GM21390 (cell line): ENCODE results near the gene MRPL52.
"Not testable (repeated sequence)": the region's sequence is repeated elsewhere in the genome, so short reads cannot be mapped to it uniquely, and the experiment has no call there.

ENCODE experiments used
- ATAC-seq: cut with Tn5 transposase; IDR thresholded peaks from one replicate; pipeline ENCODE4 v1.9.1; 2021; ENCODE audit not compliant: unreplicated experiment

The MRPL52 gene

DNA sequence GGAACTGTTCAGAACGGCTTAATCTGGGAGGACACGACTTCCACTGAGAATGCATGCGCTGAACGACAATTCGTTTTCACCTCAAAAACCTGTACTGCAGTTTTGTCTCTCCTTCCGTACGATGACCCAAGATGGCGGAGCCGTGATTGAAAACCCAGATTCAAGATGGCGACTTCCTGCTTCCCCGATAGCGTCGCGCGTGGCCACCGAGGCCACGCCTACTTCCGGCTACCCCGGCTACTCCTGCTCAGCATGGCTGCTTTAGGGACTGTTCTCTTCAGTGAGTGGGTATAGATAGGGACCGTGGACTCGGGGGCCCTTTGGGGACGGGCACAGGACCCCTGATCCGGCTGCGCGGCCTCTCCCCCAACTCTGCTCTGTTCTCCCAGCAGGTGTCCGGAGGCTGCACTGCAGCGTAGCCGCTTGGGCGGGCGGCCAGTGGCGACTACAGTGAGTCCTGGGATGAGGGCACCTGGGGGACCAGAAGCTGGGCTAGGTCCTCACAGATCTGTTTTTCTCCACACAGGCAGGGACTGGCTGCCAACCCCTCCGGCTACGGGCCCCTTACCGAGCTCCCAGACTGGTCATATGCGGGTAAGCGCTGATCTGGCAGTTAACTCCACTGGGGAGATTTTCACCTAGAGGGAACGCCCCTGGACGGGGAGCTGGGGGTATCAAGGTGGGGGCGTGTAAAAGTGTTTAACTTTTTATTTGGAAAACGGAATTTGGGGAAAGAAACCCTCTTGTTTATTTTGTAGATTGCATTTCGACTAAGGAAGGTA, at the start of gene MRPL52:
Gene MRPL52 (plus strand): TSS at position 227 of the 782 bp plus-strand sequence. CDS start 26 bp downstream, at position 253.
- ATAC-seq, result peak; percentile 83

GRCh38 chr14:22780105-22780679, 49.5 kb upstream of the MRPL52 start:
- ATAC-seq, result no peak

DNA sequence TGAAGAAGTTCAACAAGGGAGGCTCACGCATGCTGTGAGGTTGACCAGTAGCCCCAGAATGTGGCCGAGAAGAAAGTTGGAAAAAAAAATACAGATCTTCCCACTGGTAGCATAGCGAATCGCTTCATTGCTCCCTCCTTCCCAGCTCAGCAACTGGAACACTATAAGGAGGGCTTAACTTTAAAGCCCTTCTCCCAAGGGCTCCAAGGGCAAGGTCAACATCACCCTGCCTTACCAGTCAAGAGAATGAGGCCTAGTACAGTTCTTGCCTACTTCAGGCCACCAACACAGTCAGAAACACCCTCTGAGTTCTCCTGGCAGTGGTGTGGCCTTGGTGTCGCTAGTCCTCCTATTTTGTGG, 48.8 kb upstream of the MRPL52 start:
- no peak for ATAC-seq

DNA sequence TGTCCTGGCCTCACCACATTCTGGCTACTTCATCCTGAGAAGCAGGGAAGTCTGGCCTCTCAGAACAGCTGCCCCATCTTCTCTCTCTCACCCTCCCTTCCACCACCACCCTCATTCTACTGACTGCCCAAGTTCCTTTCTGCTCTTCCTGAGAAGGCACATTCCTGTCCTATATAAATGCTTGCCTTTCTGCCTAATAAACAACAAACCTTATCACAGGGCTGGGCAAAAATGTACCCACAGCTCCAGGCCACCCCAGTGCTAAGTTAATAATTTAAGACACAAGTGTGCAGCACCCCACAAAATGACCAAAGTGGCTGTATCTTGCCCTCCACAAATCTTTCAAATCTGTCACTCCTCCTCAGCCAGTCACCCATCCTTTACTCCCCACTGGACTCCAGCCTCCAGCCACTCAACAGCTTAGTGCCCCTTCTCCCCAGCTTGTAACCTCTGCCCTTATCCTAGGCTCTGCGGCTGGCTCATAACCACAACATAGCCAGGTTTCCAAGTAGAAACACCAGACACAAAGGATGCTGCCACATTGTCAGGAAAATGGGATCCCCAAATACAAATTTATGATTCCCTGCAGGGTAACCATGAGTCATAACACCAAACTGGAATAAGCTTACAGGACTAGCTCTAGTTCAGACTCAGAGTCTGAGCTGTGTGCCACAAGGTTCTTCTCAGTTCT, 48.2 kb upstream of the MRPL52 start:
- ATAC-seq, result no peak

- ATAC-seq, result no peak
These were observed 43.0 kb upstream of the MRPL52 start for GRCh38 chr14:22786685-22787084.

GRCh38 chr14:22791301-22791700, 38.4 kb upstream of the MRPL52 start:
- no peak for ATAC-seq

DNA sequence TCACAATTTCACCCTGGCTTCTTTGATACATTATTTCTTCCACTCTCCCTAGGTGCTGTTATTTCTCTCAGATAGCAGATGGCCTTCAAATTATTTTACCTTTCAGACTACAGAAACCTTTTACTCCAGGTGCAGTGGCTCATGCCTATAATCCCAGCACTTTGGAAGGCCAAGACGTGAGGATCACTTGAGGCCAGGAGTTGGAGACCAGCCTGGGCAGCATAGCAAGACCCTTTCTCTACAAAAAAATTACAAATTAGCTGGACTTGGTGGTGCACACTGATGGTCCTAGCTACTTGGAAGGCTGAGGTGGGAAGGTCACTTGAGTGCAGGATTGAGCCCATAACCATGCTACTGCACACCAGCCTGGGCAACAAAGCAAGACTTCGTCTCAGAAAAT, 37.5 kb upstream of the MRPL52 start:
- ATAC-seq, result no peak

DNA sequence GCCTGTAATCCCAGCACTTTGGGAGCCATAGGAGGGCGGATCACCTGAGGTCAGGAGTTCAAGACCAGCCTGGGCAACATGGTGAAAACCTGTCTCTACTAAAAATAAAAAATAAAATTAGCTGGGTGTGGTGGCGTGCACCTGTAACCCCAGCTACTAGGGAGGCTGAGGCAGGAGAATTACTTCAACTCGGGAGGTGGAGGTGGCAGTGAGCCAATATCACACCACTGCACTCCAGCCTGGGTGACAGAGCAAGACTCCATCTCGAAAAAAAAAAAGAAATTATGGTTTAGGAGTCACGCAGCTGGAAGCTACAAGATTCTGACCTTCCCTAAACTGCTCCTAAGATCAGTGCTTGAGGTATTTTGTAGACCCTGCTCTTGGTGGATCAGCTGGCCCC, 36.1 kb upstream of the MRPL52 start:
- not testable (repeated sequence) for ATAC-seq

DNA sequence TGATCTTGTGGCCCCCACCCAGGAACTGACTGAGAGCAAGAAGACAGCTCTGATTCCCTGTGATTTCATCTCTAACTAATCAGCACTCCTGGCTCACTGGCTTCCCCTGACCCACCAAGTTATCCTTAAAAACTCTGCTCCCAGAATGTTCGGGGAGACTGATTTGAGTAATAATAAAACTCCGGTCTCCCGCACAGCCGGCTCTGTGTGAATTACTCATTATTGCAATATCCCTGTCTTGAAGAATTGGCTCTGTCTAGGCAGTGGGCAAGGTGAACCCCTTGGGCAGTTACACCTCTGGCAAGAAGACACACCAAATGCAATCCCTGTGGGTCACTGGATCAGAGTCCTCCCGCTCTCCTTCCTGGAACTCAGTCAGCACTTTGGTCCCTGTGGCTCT, 35.7 kb upstream of the MRPL52 start:
- ATAC-seq, result no peak

DNA sequence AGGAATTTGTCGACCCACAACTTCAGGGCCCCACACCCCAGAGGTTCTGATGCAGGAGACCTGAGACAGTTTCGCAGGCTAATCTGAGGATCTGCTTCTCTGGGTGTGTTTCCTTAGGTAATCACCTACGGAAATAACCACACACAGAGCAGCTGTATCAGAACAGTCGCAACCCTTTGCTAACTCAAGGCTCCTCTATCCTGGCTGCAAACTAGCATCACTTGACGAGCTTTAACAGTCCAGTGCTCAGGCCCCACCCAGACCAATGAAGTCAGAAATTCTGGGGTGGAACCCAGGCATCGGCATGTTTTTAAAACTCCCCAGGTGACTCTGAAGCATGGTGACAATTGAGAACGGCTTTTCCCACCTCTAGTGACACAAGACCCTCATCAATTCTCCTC, 35.1 kb upstream of the MRPL52 start:
- ATAC-seq, result peak; percentile 45

DNA sequence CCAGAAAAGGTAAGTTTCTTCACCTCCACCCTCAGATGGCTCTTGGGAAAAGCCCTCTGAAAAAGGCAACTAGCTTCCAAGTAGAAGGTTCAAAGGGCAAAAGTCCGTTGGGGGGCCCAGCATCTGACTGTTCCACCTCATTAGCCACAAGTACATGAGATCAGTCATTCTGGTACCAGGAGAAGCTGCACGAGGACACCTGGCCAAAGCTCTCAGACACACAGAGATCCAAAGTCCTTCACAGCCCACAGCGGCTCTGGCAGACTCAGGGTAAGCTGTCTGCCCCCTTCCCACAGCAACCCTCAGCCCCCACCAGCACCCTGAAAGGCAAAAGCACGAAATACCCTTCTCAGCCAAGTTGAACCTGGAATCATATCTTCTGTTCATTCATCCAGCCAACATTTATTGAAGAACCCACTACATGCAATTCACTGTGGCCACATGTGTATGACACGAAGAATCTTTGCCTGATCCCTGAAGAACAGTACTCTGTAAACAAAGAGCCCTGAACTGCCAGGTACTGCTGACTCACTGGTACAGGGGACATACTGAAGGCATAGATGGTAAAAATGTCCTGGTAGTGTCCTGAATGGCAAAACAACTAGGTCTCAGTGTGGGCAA, 33.5 kb upstream of the MRPL52 start:
- no peak for ATAC-seq

DNA sequence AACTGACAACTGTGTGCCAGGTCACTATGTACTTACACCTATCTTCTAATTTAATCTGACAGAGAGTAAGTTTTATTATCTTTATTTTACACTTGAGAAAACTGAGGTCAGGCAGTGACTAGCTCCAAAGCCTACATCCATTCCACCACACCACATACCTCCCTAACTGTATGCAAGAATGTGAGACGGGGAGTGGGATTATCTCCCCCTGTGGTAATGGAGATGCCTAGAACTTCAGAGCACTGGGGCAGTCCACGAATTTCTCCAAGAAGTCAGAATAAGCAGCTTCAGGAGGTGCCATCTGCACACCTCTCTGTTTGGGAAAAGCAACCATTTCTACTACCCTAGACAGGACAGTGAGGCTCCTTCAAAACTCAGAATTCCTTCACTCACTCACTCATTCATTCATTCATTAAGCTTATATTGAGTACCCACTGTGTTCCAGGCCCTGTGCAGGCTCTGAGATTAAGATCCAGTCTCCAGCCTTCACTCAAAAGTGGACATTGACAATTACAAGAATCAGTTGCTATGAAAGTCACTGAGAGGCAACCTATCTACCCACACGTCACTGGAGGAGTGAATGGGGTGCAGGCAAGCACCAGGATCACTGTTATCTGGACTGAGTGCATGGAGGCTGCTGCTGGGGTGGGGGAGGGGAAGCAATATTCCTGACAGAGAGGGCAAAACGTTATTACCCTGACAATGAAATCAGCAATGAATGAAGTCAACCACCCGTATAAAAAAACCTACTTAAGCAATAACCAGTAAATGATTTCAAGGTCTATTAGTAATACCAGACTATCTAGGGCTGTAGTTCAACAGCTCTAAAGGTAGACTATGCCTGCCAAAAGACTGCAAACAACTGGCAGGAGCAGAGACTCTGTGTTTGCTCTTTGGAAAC, 32.4 kb upstream of the MRPL52 start:
- ATAC-seq, result no peak

DNA sequence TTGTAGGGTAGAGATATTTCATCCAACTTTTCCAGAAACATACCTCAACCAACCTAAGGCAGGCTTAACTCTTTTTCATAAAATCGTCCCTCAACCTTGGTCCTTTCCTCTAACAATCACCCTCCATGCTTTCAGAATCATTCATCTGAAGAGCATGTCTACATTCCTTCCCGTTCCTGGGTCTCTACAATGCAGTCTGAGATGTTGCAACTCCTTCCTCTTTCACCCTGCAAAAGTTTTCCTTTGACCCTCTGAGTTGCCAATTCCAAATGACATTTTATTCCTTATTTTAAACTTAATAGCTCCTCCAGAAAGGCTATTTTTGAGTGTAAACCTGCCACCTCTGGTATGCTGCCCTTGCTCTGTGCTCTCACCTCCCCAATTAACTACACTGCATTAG, 31.2 kb upstream of the MRPL52 start:
- ATAC-seq, result no peak

GRCh38 chr14:22800346-22800745, 29.3 kb upstream of the MRPL52 start:
- no peak for ATAC-seq

DNA sequence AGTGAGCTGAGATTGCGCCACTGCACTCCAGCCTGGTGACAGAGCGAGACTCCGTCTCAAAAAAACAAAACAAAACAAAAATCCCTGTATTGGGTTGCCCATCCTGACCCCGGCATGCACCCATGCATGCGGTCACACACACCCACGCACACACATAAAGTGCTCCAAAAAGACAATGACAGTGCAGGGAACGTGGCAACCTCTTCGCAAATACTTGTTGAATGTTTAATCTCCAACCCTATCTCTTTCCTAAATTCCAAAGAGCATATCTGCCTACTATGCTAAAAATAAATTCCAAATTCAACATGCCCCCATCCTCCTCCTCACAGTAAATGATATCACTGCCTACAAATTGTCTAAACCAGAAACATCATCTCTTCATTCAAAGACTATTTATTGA, 28.0 kb upstream of the MRPL52 start:
- no peak for ATAC-seq

- ATAC-seq, result no peak
These were observed 26.6 kb upstream of the MRPL52 start for GRCh38 chr14:22802860-22803686.

GRCh38 chr14:22803687-22803974, 26.1 kb upstream of the MRPL52 start:
- ATAC-seq, result no peak

DNA sequence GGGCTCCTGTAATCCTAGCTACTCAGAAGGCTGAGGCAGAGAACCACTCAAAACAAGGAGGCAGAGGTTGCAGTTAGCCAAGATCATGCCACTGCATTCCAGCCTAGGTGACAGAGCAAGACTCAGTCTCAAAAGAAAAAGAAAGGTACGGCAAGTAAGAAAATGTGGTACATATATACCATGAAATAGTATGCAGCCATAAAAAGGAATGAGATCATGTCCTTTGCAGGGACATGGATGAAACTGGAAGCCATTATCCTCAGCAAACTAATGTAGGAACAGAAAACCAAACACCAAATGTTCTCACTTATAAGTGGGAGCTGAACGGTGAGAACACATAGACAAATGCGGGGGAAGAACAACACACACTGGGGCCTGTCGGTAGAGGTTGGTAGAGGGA, 24.5 kb upstream of the MRPL52 start:
- ATAC-seq, result not testable (repeated sequence)

DNA sequence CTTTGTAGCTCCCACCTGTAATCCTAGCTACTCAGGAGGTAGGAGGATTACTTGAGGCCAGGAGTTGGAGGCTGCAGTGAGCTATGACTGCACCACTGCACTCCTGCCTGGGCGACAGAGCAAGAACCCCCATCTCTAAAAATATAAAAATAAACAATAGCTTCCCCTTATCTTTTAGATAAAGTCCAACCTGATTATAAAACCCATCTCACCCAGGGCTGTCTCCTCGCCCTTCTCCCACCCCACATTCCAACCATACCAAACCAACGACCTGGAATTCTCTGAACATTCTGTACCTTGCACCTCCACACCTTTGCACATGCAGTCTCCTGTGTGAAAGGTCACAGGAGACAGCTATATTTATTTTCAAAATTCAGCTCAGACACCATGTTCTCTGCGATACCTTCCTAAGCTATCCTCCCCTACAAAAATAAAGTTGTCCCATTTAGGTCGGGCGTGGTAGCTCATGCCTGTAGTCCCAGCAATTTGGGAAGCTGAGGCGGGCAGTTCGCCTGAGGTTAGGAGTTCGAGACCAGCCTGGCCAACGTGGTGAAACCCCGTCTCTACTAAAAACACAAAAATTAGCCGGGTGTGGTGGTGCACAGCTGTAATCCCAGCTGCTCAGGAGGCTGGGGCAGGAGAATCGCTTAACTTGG, 22.1 kb upstream of the MRPL52 start:
- ATAC-seq, result no peak
